Heart right ventricle (tissue), 16 donors: Measurements from ENCODE around the gene LAMTOR4. TPM values are rescaled to one million over a fixed set of nuclear protein-coding genes. Genes with fewer than 3 reads are reported as not detected.

Experiments
- ATAC-seq, 8 donors: fragments of 200-7000 bp; cut with Tn5 transposase; one replicate each; pipeline ENCODE4 v1.9.1; 2020; ENCODE audit warnings: mild to moderate bottlenecking in 8 of 8, moderate library complexity in 8 of 8, moderate number of reproducible peaks in 1 of 8
- DNase-seq, 2 donors: peaks; one replicate each; pipeline ENCODE4 v3.0.0-alpha.2; 2020
- H3K27ac ChIP-seq, 10 donors: fragments of 200-600 bp; sonication (generic) in 2 of 10; one replicate each; pipeline versions ENCODE4 v1.5.0 to v1.8.0; 2020 to 2022; ENCODE audit warnings: mild to moderate bottlenecking in 3 of 10
- H3K27me3 ChIP-seq, 7 donors: fragments of 200-600 bp; one replicate each; pipeline ENCODE4 v1.8.0; 2021 to 2022; ENCODE audit warnings: mild to moderate bottlenecking in 2 of 7
- H3K36me3 ChIP-seq, 9 donors: fragments of 200-600 bp; sonication (generic) in 1 of 9; one replicate each; pipeline versions ENCODE4 v1.5.0 to v1.8.0; 2020 to 2022; ENCODE audit warnings: mild to moderate bottlenecking in 2 of 9
- H3K4me1 ChIP-seq, 9 donors: fragments of 200-600 bp; sonication (generic) in 1 of 9; one replicate each; pipeline versions ENCODE4 v1.5.0 to v1.8.0; 2020 to 2022; ENCODE audit warnings: mild to moderate bottlenecking in 4 of 9
- H3K4me3 ChIP-seq, 10 donors: fragments of 200-600 bp; sonication (generic) in 2 of 10; one replicate each; pipeline versions ENCODE4 v1.5.0 to v1.8.0; 2020 to 2022; ENCODE audit warnings: mild to moderate bottlenecking in 7 of 10, moderate library complexity in 2 of 10
- H3K9me3 ChIP-seq, 11 donors: fragments of 200-600 bp in 10 of 11; sonication (generic) in 2 of 11; one replicate each; pipeline versions ENCODE4 v1.5.0 to v1.8.0; 2013 to 2022; ENCODE audit warnings: mild to moderate bottlenecking in 2 of 11, control low read depth in 1 of 11, moderate library complexity in 1 of 11
- WGBS, 2 donors: extraction: QIAGEN DNeasy Blood & Tissue Kit; methylation state at CpG; one replicate each; pipeline ENCODE4 v1.1.7; 2013; ENCODE audit warnings: inconsistent platforms in 1 of 2; 5-methylcytosine and 5-hydroxymethylcytosine counted together
- intact Hi-C, 10 donors: fragments of 100-400 bp; cut with DNase I; formaldehyde crosslinking; loops; one replicate each; pipeline versions ENCODE4 v1.11.1 to v1.14.2; 2022
- polyA plus RNA-seq, 2 donors: library from polyadenylated mRNA; stranded (reverse); fragments of 200-250 nt; gene quantifications; one replicate each; pipeline ENCODE4 v1.2.3, GENCODE V29; 2013
- total RNA-seq, 10 donors: library from RNA; stranded (reverse); fragmentation: NEBNext Ultra II Directional in 3 of 10; extraction: Animal tissue kit (Norgen Biotek cat#: 25700) in 3 of 10; gene quantifications; one replicate each; pipeline versions ENCODE4 v1.2.1 to v1.2.4, GENCODE V29; 2021 to 2023
- TF ChIP-seq, protein P1 (sequence below), 9 donors: fragments of 200-600 bp; sonication (generic) in 2 of 9; IDR thresholded peaks; one replicate each; pipeline versions ENCODE4 v1.5.0 to v1.8.0; 2021 to 2022; ENCODE audit warnings: antibody characterized with exemption in 9 of 9, mild to moderate bottlenecking in 5 of 9, moderate library complexity in 1 of 9
- donor health status: Arrhythmogenic right ventricular cardiomyopathy.
- donor health status: ischemic (EF 13 %, LVEDD 7.1; RV severe dilation, severe dysfunction).
- donor health status: healthy with polysubstance abuse.
- donor health status: DM: no; HTN: yes; CAD: no.
- donor health status: DM: no; HTN: no; CAD: no.
- donor health status: ischemic (EF 25% LVEDD 6.9; RV normal size, moderate dysfunction).
- donor health status: ischemic (EF 25% LVEDD 5.7; RV mildly dilated, moderate dysfunction).
- donor health status: healthy.
- donor health status: DM: yes; HTN: yes; CAD: no.
- donor health status: Ischemic cardiomyopathy.
- donor health status: ischemic (EF 35%, LVEDD 5.7; RV mildly dilated, moderate dysfunction).
- donor health status: nonischemic (EF 11% LVEDD 7.7; RV severe dilation, severe dysfunction).
- donor health status: DM: yes; HTN: yes; CAD: no.
- donor health status: PGD.
- donor health status: ischemic (EF 29% LVEDD 5.4; RV normal size, mild dysfunction).
- donor health status: nonischemic (EF 23%, LVEDD 6.1; RV moderate dilation, normal function).

Gene LAMTOR4
- total and polyA plus RNA-seq, 12 donors = 72.3 to 210 (median 90.6) TPM

DNA sequence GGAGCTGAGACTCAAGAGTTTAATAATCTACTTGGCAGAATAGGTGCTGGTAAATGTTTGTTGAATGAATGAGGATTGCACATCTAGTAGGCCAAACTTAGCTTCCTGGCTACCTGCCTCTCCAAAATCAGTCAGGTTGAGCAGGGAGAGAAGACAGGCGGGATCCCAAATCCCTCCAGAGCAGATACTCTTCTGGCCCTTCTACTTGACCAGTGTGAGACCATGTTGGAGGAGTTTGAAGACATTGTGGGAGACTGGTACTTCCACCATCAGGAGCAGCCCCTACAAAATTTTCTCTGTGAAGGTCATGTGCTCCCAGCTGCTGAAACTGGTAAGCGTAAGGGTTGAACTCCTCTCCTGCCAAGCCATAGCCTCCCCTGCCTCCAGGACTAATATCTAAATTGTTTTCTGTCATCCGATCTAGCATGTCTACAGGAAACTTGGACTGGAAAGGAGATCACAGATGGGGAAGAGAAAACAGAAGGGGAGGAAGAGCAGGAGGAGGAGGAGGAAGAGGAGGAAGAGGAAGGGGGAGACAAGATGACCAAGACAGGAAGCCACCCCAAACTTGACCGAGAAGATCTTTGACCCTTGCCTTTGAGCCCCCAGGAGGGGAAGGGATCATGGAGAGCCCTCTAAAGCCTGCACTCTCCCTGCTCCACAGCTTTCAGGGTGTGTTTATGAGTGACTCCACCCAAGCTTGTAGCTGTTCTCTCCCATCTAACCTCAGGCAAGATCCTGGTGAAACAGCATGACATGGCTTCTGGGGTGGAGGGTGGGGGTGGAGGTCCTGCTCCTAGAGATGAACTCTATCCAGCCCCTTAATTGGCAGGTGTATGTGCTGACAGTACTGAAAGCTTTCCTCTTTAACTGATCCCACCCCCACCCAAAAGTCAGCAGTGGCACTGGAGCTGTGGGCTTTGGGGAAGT, 24.2 kb upstream of the LAMTOR4 start:
- WGBS, 2 donors = 68 to 73% methylated on average over 4 of the region's 4 CpGs
- TF ChIP-seq, protein P1, sequence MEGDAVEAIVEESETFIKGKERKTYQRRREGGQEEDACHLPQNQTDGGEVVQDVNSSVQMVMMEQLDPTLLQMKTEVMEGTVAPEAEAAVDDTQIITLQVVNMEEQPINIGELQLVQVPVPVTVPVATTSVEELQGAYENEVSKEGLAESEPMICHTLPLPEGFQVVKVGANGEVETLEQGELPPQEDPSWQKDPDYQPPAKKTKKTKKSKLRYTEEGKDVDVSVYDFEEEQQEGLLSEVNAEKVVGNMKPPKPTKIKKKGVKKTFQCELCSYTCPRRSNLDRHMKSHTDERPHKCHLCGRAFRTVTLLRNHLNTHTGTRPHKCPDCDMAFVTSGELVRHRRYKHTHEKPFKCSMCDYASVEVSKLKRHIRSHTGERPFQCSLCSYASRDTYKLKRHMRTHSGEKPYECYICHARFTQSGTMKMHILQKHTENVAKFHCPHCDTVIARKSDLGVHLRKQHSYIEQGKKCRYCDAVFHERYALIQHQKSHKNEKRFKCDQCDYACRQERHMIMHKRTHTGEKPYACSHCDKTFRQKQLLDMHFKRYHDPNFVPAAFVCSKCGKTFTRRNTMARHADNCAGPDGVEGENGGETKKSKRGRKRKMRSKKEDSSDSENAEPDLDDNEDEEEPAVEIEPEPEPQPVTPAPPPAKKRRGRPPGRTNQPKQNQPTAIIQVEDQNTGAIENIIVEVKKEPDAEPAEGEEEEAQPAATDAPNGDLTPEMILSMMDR (IDR thresholded peaks at IDR 0.05) = no peak
- DNase-seq = no peak
- no peaks in the 10 kb centered on the region for H3K27me3 ChIP-seq
- H3K27ac ChIP-seq = no peak overlapping the region
- peaks cover 13 to 46% (median 32%) of the 10 kb centered on the region in 9 donors for H3K4me1 ChIP-seq
- intact Hi-C loops = loop anchor here in 5 of 10 donors (5.0 to 10.0 kb wide), 4 partner anchors 37 to 210 kb away; partner anchors contain the start of genes COPS6 (in 1 of the 5) and TRIM4 (in 1 of the 5)
- ATAC-seq = no peak
- H3K36me3 ChIP-seq = peaks cover 0 to 15% (median 0%) of the 10 kb centered on the region in 9 donors
- H3K4me3 ChIP-seq = no peak overlapping the region
- H3K9me3 ChIP-seq = no peaks in the 10 kb centered on the region

DNA sequence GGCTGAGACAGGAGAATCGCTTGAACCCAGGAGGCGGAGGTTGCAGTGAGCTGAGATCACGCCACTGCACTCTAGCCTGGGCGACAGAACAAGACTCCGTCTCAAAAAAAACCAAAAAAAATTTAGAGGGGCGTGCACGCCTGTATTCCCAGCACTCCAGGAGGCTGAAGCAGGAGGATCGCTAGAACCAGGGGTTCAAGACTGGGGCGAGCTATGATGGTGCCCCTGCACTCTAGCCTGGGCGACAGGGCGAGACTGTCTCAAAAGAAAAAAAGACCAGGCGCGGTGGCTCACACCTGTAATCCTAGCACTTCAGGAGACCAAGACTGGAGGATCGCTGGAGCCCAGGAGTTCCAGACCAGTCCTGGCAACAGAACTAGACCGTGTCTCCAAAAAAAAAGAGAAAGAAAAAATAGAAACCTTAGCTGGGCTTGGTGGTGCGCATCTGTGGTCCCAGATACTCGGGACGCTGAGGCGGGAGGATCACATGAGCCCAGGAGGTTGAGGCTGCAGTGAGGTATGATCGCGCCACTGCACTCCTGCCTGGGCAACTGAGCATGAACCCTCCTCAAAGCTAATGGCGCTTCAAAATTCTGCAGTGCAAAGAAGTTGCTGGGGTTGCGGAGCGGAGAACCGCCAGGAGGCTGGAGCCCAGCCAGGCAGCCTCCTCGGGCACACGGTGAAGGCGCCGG, 22.3 kb upstream of the LAMTOR4 start:
- Histone ChIP-seq H3K4me3 (peak overlapping the region; percentile 81 to 98 (median 94)), H3K27ac (peak overlapping the region; percentile 82 to 98 (median 96)), H3K36me3 (peaks cover 0 to 15% (median 0%) of the 10 kb centered on the region in 9 donors), H3K9me3 (no peaks in the 10 kb centered on the region), H3K27me3 (no peaks in the 10 kb centered on the region), H3K4me1 (peaks cover 11 to 42% (median 22%) of the 10 kb centered on the region in 9 donors)
- intact Hi-C loops = loop anchor here in 6 of 10 donors (2.0 to 10.0 kb wide), 5 partner anchors 39 to 212 kb away; partner anchors contain the start of genes COPS6 (in 1 of the 6), TRIM4 (in 1 of the 6) and ZNF3 (in 1 of the 6)
- DNase-seq (no peak), ATAC-seq (peak in 7 of 8 donors; percentile 17 to 54 (median 47))
- TF ChIP-seq, protein P1 (IDR thresholded peaks at IDR 0.05) = no peak
- WGBS, 2 donors = 15 to 16% methylated on average over 29 of the region's 29 CpGs

DNA sequence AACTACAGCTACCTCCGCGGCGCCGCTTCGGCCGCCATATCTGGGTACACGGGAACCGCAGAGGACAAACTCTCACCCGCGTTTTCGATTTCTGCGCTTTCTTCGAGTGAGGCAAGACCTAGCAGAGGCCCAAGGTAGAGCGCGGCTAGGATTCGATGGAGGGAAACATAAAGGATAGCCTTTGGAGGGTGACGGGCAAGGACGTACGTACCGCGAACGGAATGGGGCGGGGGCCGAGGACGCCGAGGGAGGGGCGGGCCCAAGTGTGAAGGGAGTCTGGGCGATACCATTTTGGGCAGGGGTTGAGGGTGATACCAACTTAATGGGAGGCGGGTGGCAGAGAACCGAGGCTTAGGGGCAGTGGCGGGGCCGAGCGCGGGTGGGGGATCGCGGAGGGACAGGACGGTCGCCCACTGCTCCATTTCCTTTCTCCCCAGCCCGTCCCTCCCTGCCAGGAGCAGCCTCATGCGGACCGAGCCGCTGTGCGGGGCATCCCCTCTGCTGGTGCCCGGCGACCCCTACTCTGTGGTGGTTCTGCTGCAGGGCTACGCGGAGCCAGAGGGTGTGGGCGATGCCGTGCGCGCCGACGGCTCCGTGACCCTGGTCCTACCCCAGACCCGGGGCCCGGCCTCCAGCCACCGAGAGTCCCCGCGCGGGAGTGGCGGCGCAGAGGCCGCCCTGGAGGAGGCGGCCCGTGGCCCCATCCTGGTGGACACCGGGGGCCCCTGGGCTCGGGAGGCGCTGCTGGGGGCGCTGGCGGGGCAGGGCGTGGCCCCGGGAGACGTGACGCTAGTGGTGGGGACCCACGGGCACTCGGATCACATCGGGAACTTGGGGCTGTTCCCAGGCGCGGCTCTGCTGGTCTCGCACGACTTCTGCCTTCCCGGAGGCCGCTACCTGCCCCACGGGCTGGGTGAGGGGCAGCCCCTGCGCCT, 21.5 kb upstream of the LAMTOR4 start, which contains the start of gene MBLAC1:
TSS of gene MBLAC1 (plus strand) at position 37 of the 935 bp plus-strand sequence. CDS start at position 466, 429 bp downstream.
- peak within 1 kb of the TSS; percentile 82 to 98 (median 96) for H3K27ac ChIP-seq
- 0% methylated on average over 83 to 84 of the region's 85 CpGs for WGBS, 2 donors
- TF ChIP-seq, protein P1 (IDR thresholded peaks at IDR 0.05) = peak in 1 of 9 donors; percentile 3
- H3K36me3 ChIP-seq = peaks cover 0 to 15% (median 0%) of the 10 kb centered on the region in 9 donors
- intact Hi-C loops = loop anchor here in 6 of 10 donors (2.0 to 10.0 kb wide), 5 partner anchors 40 to 212 kb away; partner anchors contain the start of genes COPS6 (in 1 of the 6), TRIM4 (in 1 of the 6) and ZNF3 (in 1 of the 6)
- DNase-seq (peak; percentile 85 to 93), ATAC-seq (peak; percentile 92 to 97 (median 96))
- peak within 1 kb of the TSS; percentile 81 to 98 (median 94) for H3K4me3 ChIP-seq
- no peaks in the 10 kb centered on the region for H3K27me3 ChIP-seq
- peaks cover 11 to 43% (median 22%) of the 10 kb centered on the region in 9 donors for H3K4me1 ChIP-seq
- no peaks in the 10 kb centered on the region for H3K9me3 ChIP-seq
